Skeletal muscle tissue (tissue), 4 donors: ENCODE data around the gene PCYOX1L. TPM values are rescaled to one million over a fixed set of nuclear protein-coding genes. Genes with fewer than 3 reads are reported as not detected.
"Not testable (repeated sequence)": the region's sequence is repeated elsewhere in the genome, so short reads cannot be mapped to it uniquely, and the experiment has no call there.

Source experiments
- H3K27ac ChIP-seq: one replicate; pipeline ENCODE4 v1.7.0; 2013; ENCODE audit warnings: mild to moderate bottlenecking, low read depth, low read length, inconsistent platforms
- H3K27me3 ChIP-seq, 3 donors: one replicate each; pipeline ENCODE4 v1.7.0; 2013; ENCODE audit warnings: low read length in 3 of 3; ENCODE audit not compliant: control insufficient read depth in 3 of 3, insufficient read depth in 3 of 3
- H3K36me3 ChIP-seq, 3 donors: one replicate each; pipeline ENCODE4 v1.7.0; 2013; ENCODE audit warnings: low read length in 3 of 3; ENCODE audit not compliant: control insufficient read depth in 3 of 3, insufficient read depth in 3 of 3
- H3K4me1 ChIP-seq, 3 donors: one replicate each; pipeline ENCODE4 v1.7.0; 2013; ENCODE audit warnings: low read length in 3 of 3, mild to moderate bottlenecking in 3 of 3; ENCODE audit not compliant: control insufficient read depth in 3 of 3, insufficient read depth in 3 of 3
- H3K4me3 ChIP-seq, 3 donors: one replicate each; pipeline ENCODE4 v1.7.0; 2013; ENCODE audit warnings: low read length in 3 of 3
- H3K9ac ChIP-seq, 3 donors: one replicate each; pipeline ENCODE4 v1.7.0; 2013; ENCODE audit warnings: low read length in 3 of 3, mild to moderate bottlenecking in 3 of 3, moderate library complexity in 2 of 3, low read depth in 1 of 3
- H3K9me3 ChIP-seq, 3 donors: one replicate each; pipeline ENCODE4 v1.7.0; 2013; ENCODE audit warnings: low read length in 3 of 3; ENCODE audit not compliant: control insufficient read depth in 3 of 3
- total RNA-seq: library from RNA; depleted of rRNA; stranded (reverse); fragments of >200 nt; gene quantifications from one replicate; pipeline ENCODE4 v1.2.3, GENCODE V29; 2014
- donor health status: Osteomylitis.

Gene PCYOX1L
- total RNA-seq, 1 donor from 2014 or later: 3.7 TPM

- not testable (repeated sequence) for H3K27me3 ChIP-seq, H3K9me3 ChIP-seq, H3K4me3 ChIP-seq, H3K36me3 ChIP-seq, H3K27ac ChIP-seq, H3K9ac ChIP-seq
- peaks cover 20 to 31% (median 27%) of the 10 kb centered on the region in 3 donors for H3K4me1 ChIP-seq
Observed at GRCh38 chr5:149391076-149391475, 33.2 kb downstream of the PCYOX1L start.

DNA sequence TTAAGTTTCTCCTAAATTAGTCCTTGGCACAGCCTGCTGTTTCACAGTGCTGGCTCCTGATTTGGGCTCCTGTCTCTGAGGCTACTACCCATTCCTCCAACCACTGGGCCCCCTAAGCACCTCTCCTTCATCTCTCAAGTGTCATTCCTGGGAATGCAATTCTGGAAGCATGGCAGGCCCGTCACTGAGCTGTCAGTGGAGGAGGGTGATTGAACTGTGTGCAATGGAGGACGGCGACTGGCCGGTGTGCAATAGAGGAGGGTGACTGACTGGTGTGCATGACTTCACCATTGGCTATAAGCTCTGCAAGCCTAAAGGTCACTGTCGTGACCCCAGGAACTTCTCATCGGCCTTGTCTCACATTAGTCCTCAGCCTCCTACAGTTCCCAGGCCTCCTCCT is 33.7 kb downstream of the PCYOX1L start:
- no peak overlapping the region for H3K9ac ChIP-seq
- H3K36me3 ChIP-seq: no peaks in the 10 kb centered on the region
- peaks cover 15 to 26% (median 23%) of the 10 kb centered on the region in 3 donors for H3K4me1 ChIP-seq
- H3K27ac ChIP-seq: no peak overlapping the region
- no peaks in the 10 kb centered on the region for H3K9me3 ChIP-seq
- H3K27me3 ChIP-seq: no peaks in the 10 kb centered on the region
- no peak overlapping the region for H3K4me3 ChIP-seq

- Histone ChIP-seq H3K36me3 (no peaks in the 10 kb centered on the region), H3K27me3 (no peaks in the 10 kb centered on the region), H3K9me3 (no peaks in the 10 kb centered on the region), H3K27ac (no peak overlapping the region), H3K9ac (no peak overlapping the region), H3K4me3 (no peak overlapping the region), H3K4me1 (peaks cover 7 to 18% (median 13%) of the 10 kb centered on the region in 3 donors)
Observed at GRCh38 chr5:149392718-149393117, 34.9 kb downstream of the PCYOX1L start.

DNA sequence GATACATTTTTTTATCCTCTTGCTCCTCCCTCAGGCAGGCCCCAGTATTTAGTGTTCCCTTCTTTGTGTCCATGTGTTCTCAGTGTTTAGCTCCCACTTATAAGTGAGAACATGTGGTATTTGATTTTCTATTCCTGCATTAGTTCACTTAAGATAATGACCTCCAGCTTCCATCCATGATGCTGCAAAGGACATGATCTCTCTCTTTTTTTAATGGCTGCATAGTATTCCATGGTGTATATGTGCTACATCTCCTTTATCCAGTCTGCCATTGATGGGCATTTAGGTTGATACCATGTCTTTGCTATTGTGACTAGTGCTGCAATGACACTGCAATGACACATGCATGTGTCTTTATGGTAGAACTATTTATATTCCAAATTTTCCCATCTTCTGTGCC is 37.1 kb downstream of the PCYOX1L start:
- not testable (repeated sequence) for H3K27me3 ChIP-seq, H3K27ac ChIP-seq, H3K36me3 ChIP-seq, H3K9ac ChIP-seq, H3K4me3 ChIP-seq, H3K9me3 ChIP-seq, H3K4me1 ChIP-seq

- Histone ChIP-seq H3K27ac (no peak overlapping the region), H3K36me3 (no peaks in the 10 kb centered on the region), H3K4me3 (no peak overlapping the region), H3K9me3 (no peaks in the 10 kb centered on the region), H3K4me1 (peaks cover 4 to 6% (median 6%) of the 10 kb centered on the region in 3 donors), H3K27me3 (no peaks in the 10 kb centered on the region), H3K9ac (no peak overlapping the region)
Observed at GRCh38 chr5:149397530-149397929, 39.7 kb downstream of the PCYOX1L start.

DNA sequence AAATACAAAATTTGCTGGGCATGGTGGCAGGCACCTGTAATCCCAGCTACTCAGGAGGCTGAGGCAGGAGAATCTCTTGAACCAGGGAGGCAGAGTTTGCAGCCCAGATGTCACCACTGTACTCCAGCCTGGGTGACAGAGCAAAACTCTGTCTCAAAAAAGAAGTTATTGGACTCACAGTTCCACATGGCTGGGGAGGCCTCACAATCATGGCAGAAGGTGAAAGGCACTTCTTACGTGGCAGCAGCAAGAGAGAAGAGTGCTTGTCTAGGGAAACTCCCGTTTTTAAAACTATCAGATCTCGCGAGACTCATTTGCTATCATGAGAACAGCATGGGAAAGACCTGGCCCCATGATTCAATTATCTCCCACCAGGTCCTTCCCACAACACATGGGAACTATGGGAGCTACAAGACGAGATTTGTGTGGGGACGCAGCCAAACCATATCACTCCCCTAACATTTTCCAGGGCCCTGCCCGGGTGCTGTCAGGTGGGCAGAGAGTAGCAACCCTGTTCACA is 41.0 kb downstream of the PCYOX1L start:
- H3K9ac ChIP-seq, H3K4me3 ChIP-seq, H3K27me3 ChIP-seq, H3K27ac ChIP-seq, H3K4me1 ChIP-seq, H3K9me3 ChIP-seq, H3K36me3 ChIP-seq: not testable (repeated sequence)

GRCh38 chr5:149399775-149400174 is 41.9 kb downstream of the PCYOX1L start:
- Histone ChIP-seq H3K27me3 (no peaks in the 10 kb centered on the region), H3K27ac (peak overlapping the region; percentile 59), H3K36me3 (no peaks in the 10 kb centered on the region), H3K4me3 (no peak overlapping the region), H3K9me3 (no peaks in the 10 kb centered on the region), H3K9ac (no peak overlapping the region), H3K4me1 (peaks cover 6 to 7% (median 6%) of the 10 kb centered on the region in 3 donors)

GRCh38 chr5:149400304-149400703 is 42.5 kb downstream of the PCYOX1L start:
- H3K27ac ChIP-seq: peak overlapping the region; percentile 59
- H3K36me3 ChIP-seq: no peaks in the 10 kb centered on the region
- peaks cover 6 to 7% (median 6%) of the 10 kb centered on the region in 3 donors for H3K4me1 ChIP-seq
- H3K9ac ChIP-seq: no peak overlapping the region
- no peak overlapping the region for H3K4me3 ChIP-seq
- H3K27me3 ChIP-seq: no peaks in the 10 kb centered on the region
- H3K9me3 ChIP-seq: no peaks in the 10 kb centered on the region

- Histone ChIP-seq H3K9ac (no peak overlapping the region), H3K9me3 (no peaks in the 10 kb centered on the region), H3K36me3 (no peaks in the 10 kb centered on the region), H3K4me1 (peaks cover 6 to 11% (median 9%) of the 10 kb centered on the region in 3 donors), H3K4me3 (no peak overlapping the region), H3K27me3 (no peaks in the 10 kb centered on the region), H3K27ac (no peak overlapping the region)
Observed at GRCh38 chr5:149401051-149401450, 43.2 kb downstream of the PCYOX1L start.

DNA sequence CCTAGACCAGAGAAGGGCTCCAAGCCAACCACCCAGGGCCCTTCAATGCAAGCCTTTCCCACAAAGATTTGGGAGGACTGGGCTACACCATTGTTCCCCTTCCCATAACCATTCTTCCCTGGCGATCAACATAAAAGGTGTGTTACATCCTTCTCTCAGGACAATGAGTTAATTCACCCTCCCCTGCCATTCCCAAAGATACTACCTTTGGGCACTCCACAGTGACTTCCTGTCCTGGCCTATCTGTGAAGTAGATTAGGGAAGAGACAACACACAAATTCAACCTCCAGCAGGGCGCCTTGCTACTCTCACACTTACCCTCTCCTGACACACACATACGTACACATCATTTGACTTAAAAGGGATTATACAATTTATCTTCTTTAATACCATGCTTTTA is 44.4 kb downstream of the PCYOX1L start:
- Histone ChIP-seq H3K4me3 (no peak overlapping the region), H3K9ac (no peak overlapping the region), H3K27ac (no peak overlapping the region), H3K36me3 (no peaks in the 10 kb centered on the region), H3K4me1 (peaks cover 6 to 11% (median 10%) of the 10 kb centered on the region in 3 donors), H3K9me3 (no peaks in the 10 kb centered on the region), H3K27me3 (no peaks in the 10 kb centered on the region)
